PFSK-1 (cell line): ENCODE measurements around the gene GOLT1B.

Experiments used
- FOXP2 ChIP-seq: optimal IDR thresholded peaks from 2 replicates; pipeline ENCODE3; 2011; ENCODE audit warnings: borderline replicate concordance, control low read depth, inconsistent platforms; ENCODE audit not compliant: insufficient read depth; ENCODE audit errors: extremely low read length, extremely low read depth
- POLR2AphosphoS5 ChIP-seq: IDR thresholded peaks from 2 replicates; pipeline ENCODE4 v1.6.1; 2012; ENCODE audit warnings: low read depth, mild to moderate bottlenecking, control low read depth, low read length, moderate library complexity
- SIN3A ChIP-seq: IDR thresholded peaks from 2 replicates; pipeline ENCODE4 v1.6.1; 2012; ENCODE audit warnings: mild to moderate bottlenecking, low read length, moderate library complexity, borderline replicate concordance; ENCODE audit not compliant: insufficient read depth
- TAF1 ChIP-seq: IDR thresholded peaks from 2 replicates; pipeline ENCODE4 v1.6.1; 2012; ENCODE audit warnings: low read length, control low read depth, borderline replicate concordance; ENCODE audit not compliant: insufficient read depth
- TF ChIP-seq, protein P1 (sequence below), 2 experiments: IDR thresholded peaks; 2 replicates each; pipeline versions ENCODE4 v1.6.1 to v1.8.0; 2011 to 2012; ENCODE audit warnings: low read depth in 2 of 2, low read length in 2 of 2, control low read depth in 1 of 2, inconsistent platforms in 1 of 2, mild to moderate bottlenecking in 1 of 2, moderate library complexity in 1 of 2; ENCODE audit not compliant: insufficient read depth in 1 of 2

Gene GOLT1B

DNA sequence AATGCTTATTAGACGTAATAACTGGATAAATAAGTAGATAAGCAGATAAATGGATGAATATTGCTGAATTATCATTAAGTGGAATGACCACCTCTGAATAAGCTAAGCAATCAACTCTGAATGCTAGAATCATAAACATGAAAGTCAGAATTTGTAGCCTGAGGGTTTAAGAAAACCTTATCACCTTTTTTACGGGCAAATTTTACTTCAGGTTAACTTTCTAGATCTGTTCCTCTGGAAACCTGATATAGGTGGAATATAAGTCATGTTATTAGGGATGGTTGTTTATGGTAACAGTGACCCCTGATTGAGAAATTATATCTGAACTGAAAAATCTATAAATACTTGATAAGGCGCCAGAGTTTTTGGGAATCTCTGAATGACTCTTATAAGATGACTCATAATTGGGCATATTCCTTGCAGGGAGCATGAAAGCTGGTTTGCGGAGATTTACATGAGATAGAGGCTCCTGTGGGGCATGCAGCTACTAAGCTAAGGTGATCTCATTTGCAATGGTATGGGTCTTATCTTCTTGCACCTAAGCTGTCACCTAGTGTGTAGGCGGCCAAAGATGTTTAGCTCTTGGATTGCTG is 36.6 kb downstream of the GOLT1B start:
- TF ChIP-seq TAF1 = no peak
- no peak for TF ChIP-seq FOXP2
- TF ChIP-seq, protein P1, sequence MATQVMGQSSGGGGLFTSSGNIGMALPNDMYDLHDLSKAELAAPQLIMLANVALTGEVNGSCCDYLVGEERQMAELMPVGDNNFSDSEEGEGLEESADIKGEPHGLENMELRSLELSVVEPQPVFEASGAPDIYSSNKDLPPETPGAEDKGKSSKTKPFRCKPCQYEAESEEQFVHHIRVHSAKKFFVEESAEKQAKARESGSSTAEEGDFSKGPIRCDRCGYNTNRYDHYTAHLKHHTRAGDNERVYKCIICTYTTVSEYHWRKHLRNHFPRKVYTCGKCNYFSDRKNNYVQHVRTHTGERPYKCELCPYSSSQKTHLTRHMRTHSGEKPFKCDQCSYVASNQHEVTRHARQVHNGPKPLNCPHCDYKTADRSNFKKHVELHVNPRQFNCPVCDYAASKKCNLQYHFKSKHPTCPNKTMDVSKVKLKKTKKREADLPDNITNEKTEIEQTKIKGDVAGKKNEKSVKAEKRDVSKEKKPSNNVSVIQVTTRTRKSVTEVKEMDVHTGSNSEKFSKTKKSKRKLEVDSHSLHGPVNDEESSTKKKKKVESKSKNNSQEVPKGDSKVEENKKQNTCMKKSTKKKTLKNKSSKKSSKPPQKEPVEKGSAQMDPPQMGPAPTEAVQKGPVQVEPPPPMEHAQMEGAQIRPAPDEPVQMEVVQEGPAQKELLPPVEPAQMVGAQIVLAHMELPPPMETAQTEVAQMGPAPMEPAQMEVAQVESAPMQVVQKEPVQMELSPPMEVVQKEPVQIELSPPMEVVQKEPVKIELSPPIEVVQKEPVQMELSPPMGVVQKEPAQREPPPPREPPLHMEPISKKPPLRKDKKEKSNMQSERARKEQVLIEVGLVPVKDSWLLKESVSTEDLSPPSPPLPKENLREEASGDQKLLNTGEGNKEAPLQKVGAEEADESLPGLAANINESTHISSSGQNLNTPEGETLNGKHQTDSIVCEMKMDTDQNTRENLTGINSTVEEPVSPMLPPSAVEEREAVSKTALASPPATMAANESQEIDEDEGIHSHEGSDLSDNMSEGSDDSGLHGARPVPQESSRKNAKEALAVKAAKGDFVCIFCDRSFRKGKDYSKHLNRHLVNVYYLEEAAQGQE (IDR thresholded peaks at IDR 0.05; ENCODE audit: insufficient read depth in 1 of 2, low read depth in 2 of 2, low read length in 2 of 2) = no peak
- TF ChIP-seq POLR2AphosphoS5 = no peak

DNA sequence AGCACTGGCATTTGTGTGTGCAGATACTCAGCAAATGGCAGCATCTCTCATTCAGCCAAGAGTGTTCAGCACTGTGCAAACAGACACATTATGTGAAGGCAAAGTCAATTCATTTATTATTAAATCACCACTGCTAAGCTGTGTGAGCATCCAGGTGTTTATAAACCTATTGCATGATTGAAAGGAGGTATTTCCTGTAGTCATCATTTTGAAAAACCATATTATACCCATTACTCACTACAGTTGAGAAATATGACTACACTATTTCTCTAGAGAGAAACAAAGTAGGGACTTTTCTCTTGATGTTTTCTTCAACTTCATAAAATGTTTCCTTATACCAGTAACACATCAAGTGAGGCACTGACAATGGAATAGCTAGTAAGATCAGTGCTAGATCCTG is 38.2 kb downstream of the GOLT1B start:
- TF ChIP-seq FOXP2 (no peak), POLR2AphosphoS5 (no peak), TAF1 (no peak)

DNA sequence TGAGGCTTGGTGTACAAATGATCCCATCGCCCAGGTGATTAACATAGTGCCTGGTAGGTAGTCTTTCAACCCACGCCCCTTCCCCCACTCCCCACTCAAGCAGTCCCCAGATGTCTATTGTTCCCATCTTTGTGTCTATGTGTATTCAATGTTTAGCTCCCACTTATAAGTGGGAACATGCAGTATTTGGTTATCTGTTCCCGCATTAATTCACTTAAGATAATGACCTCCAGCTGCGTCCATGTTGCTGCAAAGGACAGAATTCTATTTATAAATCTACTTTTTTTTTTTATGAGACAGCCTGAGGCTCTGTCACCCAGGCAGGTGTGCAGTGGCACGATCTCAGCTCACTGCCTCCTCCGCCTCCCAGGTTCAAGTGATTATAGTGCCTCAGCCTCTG is 40.2 kb downstream of the GOLT1B start:
- TF ChIP-seq TAF1 = no peak
- TF ChIP-seq FOXP2 = no peak

DNA sequence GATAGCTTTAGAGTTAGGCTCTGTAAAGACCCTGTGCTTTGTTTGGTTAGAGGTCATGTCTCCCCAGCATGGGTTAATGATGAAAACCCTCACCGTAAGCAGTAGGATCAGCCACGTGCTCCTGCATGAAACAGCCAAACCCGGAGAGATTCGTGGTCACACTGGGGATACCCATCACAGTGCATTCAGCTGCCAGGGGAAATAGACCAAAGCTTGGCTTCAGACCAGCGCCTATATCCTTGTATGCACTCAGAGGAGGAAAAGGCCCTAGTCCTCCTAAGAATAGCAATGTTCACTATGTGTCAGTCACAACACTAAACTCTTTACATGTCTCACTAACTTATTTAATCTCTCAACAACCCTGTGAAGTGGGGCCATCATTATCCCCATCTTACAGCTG is 40.8 kb downstream of the GOLT1B start:
- TF ChIP-seq, protein P1 (IDR thresholded peaks at IDR 0.05; ENCODE audit: insufficient read depth in 1 of 2, low read depth in 2 of 2, low read length in 2 of 2) = no peak
- no peak for TF ChIP-seq TAF1
- TF ChIP-seq FOXP2 = no peak
- TF ChIP-seq POLR2AphosphoS5 = no peak
- no peak for TF ChIP-seq SIN3A

DNA sequence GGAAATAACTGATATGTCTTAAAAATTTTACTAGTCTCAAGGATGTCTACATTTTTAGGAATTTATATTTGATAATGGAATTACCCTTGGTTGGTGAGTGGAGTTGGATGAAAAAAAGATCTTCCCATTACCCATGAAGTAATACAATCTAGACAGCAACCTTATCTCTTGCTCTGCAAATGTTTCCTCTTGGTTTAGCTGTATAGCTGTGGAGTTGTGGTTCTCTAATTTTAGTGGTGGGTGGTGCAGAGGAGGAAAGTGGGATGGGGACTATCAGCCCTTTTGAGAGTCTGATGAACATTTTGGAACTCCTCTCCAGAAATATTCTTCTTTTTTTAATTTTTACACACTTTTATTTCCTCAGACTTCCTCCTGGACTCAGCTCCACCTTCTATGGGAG is 41.6 kb downstream of the GOLT1B start:
- TF ChIP-seq POLR2AphosphoS5 (no peak), FOXP2 (no peak), TAF1 (no peak), SIN3A (no peak)
- TF ChIP-seq, protein P1 (IDR thresholded peaks at IDR 0.05; ENCODE audit: insufficient read depth in 1 of 2, low read depth in 2 of 2, low read length in 2 of 2) = no peak

DNA sequence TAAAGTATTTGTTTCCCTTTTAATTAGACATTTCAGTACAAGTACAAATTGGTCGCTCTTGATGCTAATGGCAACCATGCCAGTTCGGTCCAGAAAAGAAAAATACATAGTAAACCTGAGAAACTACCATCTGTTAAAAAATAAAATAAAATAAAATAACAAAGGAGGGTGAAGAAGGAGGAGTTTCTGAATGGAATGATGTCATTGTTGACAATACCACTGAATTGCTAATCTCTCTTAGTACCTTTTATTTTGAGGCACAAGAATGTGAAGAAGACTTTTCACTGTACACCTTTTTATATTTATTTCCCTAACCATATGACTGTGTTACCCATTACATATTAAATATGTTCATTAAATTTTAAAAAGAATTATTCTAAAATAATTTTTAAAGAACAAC is 44.0 kb downstream of the GOLT1B start:
- TF ChIP-seq, protein P1 (IDR thresholded peaks at IDR 0.05; ENCODE audit: insufficient read depth in 1 of 2, low read depth in 2 of 2, low read length in 2 of 2) = no peak
- TF ChIP-seq FOXP2 (no peak), TAF1 (no peak), SIN3A (no peak), POLR2AphosphoS5 (no peak)
